AG04449 (cell line): ENCODE measurements around the gene PGA5.
"Not testable (repeated sequence)": the region's sequence is repeated elsewhere in the genome, so short reads cannot be mapped to it uniquely, and the experiment has no call there.

Source experiments
- CTCF ChIA-PET: fragments of 350-600 bp; formaldehyde crosslinking; extraction: SDS; loops from one replicate; lab custom pipeline; 2021; ENCODE audit warnings: antibody characterized with exemption; lab: Yijun Ruan, JAX
- POLR2A ChIA-PET: fragments of 400-600, 350-600 bp; formaldehyde crosslinking; extraction: SDS; loops from one replicate; lab custom pipeline; 2020; ENCODE audit warnings: antibody characterized with exemption, inconsistent platforms; lab: Yijun Ruan, JAX
- DNase-seq: peaks from one replicate; pipeline ENCODE4 v3.0.0-alpha.2; 2010; ENCODE audit warnings: low read depth, low spot score
- H3K4me3 ChIP-seq: 2 replicates; pipeline ENCODE4 v1.5.1; 2011; ENCODE audit warnings: low read depth, mild to moderate bottlenecking, control low read depth, low read length
- TF ChIP-seq, protein P1 (sequence below): IDR thresholded peaks from one replicate; pipeline ENCODE4 v1.5.1; 2011; ENCODE audit warnings: mild to moderate bottlenecking, moderate library complexity, low read length, control low read depth, inconsistent platforms; ENCODE audit not compliant: insufficient read depth; ENCODE audit errors: missing control alignments

The PGA5 gene

GRCh38 chr11:61198948-61199523, 41.9 kb upstream of the PGA5 start:
- ChIA-PET POLR2A (no interaction called here), CTCF (interaction anchor here (1.0 kb wide), 1 partner anchor 368 kb away, joined by 3 read pairs; no protein-coding TSS in a partner anchor)
- DNase-seq = no peak
- H3K4me3 ChIP-seq = no peak overlapping the region
- TF ChIP-seq, protein P1, sequence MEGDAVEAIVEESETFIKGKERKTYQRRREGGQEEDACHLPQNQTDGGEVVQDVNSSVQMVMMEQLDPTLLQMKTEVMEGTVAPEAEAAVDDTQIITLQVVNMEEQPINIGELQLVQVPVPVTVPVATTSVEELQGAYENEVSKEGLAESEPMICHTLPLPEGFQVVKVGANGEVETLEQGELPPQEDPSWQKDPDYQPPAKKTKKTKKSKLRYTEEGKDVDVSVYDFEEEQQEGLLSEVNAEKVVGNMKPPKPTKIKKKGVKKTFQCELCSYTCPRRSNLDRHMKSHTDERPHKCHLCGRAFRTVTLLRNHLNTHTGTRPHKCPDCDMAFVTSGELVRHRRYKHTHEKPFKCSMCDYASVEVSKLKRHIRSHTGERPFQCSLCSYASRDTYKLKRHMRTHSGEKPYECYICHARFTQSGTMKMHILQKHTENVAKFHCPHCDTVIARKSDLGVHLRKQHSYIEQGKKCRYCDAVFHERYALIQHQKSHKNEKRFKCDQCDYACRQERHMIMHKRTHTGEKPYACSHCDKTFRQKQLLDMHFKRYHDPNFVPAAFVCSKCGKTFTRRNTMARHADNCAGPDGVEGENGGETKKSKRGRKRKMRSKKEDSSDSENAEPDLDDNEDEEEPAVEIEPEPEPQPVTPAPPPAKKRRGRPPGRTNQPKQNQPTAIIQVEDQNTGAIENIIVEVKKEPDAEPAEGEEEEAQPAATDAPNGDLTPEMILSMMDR = no peak

- TF ChIP-seq, protein P1 = no peak
- no peak for DNase-seq
- POLR2A ChIA-PET = no interaction called here
- no peak overlapping the region for H3K4me3 ChIP-seq
- CTCF ChIA-PET = interaction anchor here (0.8 to 0.9 kb wide), 2 partner anchors 14 to 15 kb away, joined by 3 read pairs; no protein-coding TSS in a partner anchor
These were observed 39.5 kb upstream of the PGA5 start for GRCh38 chr11:61201476-61201875.

GRCh38 chr11:61202950-61203746, 37.8 kb upstream of the PGA5 start, which contains the start of gene PGA3:
TSS of gene PGA3 (plus strand) at chr11:61203515. CDS start at chr11:61203565, 50 bp downstream.
- ChIA-PET CTCF (interaction anchor here (1.4 kb wide), 1 partner anchor 16 kb away, joined by 3 read pairs; no protein-coding TSS in a partner anchor), POLR2A (interaction anchor here (0.6 kb wide), 1 partner anchor 158 kb away, joined by 4 read pairs; no protein-coding TSS in a partner anchor)
- not testable (repeated sequence) for H3K4me3 ChIP-seq, DNase-seq

GRCh38 chr11:61203873-61204272, 37.1 kb upstream of the PGA5 start:
- DNase-seq, H3K4me3 ChIP-seq, POLR2A ChIA-PET: not testable (repeated sequence)
- CTCF ChIA-PET = interaction anchor here (1.4 kb wide), 1 partner anchor 16 kb away, joined by 3 read pairs; no protein-coding TSS in a partner anchor

GRCh38 chr11:61204502-61205059, 36.4 kb upstream of the PGA5 start:
- DNase-seq, CTCF ChIA-PET, H3K4me3 ChIP-seq, POLR2A ChIA-PET: not testable (repeated sequence)

GRCh38 chr11:61207636-61208310, 33.2 kb upstream of the PGA5 start:
- CTCF ChIA-PET, POLR2A ChIA-PET, H3K4me3 ChIP-seq, DNase-seq: not testable (repeated sequence)

DNA sequence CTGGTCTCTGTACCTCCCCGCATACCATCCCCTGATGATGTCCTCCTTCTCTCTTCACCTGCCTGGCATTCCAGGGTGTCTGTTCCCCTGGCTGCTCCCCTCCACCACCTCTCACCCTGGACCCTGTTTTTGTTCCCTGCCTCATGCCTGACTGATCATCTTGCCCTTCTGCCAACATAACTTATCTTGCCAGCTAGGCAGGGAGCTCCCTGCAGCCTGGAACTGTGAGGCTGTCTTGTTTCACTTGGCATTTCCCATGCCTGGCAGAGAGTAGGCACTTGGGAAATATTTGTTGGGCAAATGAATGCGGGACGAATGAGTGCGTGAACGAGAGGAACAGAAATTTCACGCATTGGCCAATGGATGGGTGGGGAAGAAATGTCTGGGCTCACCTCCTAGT, 30.3 kb upstream of the PGA5 start:
- DNase-seq, CTCF ChIA-PET, H3K4me3 ChIP-seq, POLR2A ChIA-PET: not testable (repeated sequence)

- POLR2A ChIA-PET, CTCF ChIA-PET, DNase-seq, H3K4me3 ChIP-seq: not testable (repeated sequence)
These were observed 29.5 kb upstream of the PGA5 start for GRCh38 chr11:61211327-61211952.

- H3K4me3 ChIP-seq, POLR2A ChIA-PET, DNase-seq, CTCF ChIA-PET: not testable (repeated sequence)
These were observed 28.8 kb upstream of the PGA5 start for GRCh38 chr11:61212202-61212601.

- CTCF ChIA-PET, H3K4me3 ChIP-seq, POLR2A ChIA-PET, DNase-seq: not testable (repeated sequence)
These were observed 27.2 kb upstream of the PGA5 start for GRCh38 chr11:61213711-61214324.

DNA sequence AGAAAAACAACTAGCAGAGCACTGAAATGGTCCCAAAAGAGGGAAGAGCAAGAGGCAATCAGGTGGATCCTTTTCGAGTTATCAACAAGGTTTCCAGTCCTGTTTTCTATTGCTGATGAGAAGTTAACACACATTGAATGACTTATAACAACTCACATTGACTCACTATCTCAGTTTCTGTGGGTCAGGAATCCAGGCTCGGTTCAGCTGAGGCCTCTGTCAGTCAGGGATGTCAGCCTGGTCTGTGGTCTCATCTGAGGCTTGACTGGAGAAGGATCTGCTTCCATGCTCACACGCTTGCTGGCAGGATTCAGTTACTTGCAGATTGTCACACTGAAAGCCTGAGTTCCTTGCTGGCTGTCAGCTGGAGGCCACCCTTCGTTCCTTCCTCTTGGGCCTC, 22.7 kb upstream of the PGA5 start:
- H3K4me3 ChIP-seq, POLR2A ChIA-PET, CTCF ChIA-PET, DNase-seq: not testable (repeated sequence)

DNA sequence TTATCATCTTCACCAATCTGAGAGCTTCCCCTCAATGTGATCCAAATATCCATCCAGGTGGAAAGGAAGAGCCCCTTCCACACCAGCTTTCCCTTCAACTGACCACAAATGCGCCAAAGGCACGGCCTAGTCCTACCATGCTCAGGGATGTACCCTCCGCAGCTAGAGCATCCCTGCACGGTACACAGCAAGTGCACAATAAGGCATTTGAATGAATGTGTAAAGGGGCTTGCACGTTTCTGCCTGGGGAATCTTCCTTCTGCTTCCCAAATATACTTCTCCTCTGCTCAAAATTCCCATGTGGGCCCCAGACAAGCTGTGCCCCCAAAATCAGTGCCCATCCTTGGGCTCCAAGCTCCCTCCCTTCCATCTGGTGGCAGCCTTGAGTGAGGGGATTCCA, 22.0 kb upstream of the PGA5 start:
- CTCF ChIA-PET = not testable (repeated sequence)

GRCh38 chr11:61222047-61222446, 18.9 kb upstream of the PGA5 start, which contains the start of gene PGA4:
TSS of gene PGA4 (plus strand) at chr11:61222347. CDS start at chr11:61222401, 54 bp downstream.
- CTCF ChIA-PET, H3K4me3 ChIP-seq, DNase-seq, POLR2A ChIA-PET: not testable (repeated sequence)

More for the DNA sequence above, 22.0 kb upstream of the PGA5 start:
- POLR2A ChIA-PET, DNase-seq, H3K4me3 ChIP-seq: not testable (repeated sequence)
